ENCODE data around the gene HEXB.

Gene HEXB

DNA sequence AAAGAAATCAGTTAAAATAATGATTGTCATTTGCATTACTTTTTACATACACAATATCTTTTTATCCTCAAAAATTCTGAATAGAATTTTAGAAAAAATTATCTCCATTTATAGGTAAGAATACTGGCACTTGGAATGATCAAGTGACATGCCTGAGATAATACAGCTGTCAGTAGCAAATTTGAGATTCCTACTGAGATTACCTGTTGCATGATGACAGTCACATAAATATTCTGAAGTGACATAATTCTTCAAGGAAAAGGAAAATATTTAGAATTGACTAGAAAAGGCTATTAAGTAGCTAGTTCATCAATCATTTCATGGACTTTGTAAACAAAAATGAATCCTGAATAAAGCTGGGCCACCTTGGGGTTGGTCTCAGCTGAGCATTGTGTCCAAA, 29.3 kb upstream of the HEXB start:
- no peak overlapping the region for H3K9ac ChIP-seq (ENCODE audit: low read length in 5 of 5)
- no peaks in the 10 kb centered on the region for H3K4me1 ChIP-seq (ENCODE audit: control insufficient read depth in 5 of 5, insufficient read depth in 5 of 5, low read length in 5 of 5)
- H3K27me3 ChIP-seq (ENCODE audit: control insufficient read depth in 5 of 5, insufficient read depth in 4 of 5, low read length in 5 of 5) = peaks cover 0 to 3% (median 0%) of the 10 kb centered on the region in 5 donors
- H3K36me3 ChIP-seq (ENCODE audit: control insufficient read depth in 5 of 5, insufficient read depth in 5 of 5, low read length in 5 of 5) = no peaks in the 10 kb centered on the region
- no peak overlapping the region for H3K4me3 ChIP-seq (ENCODE audit: low read depth in 1 of 5, low read length in 5 of 5)
- H3K27ac ChIP-seq (ENCODE audit: low read depth, low read length) = no peak overlapping the region
- no peaks in the 10 kb centered on the region for H3K9me3 ChIP-seq (ENCODE audit: control insufficient read depth in 5 of 5, low read length in 5 of 5)

GRCh38 chr5:74657165-74657564, 27.9 kb upstream of the HEXB start:
- Histone ChIP-seq H3K9ac (ENCODE audit: low read length in 5 of 5) (no peak overlapping the region), H3K4me3 (ENCODE audit: low read depth in 1 of 5, low read length in 5 of 5) (no peak overlapping the region), H3K27ac (ENCODE audit: low read depth, low read length) (no peak overlapping the region), H3K36me3 (ENCODE audit: control insufficient read depth in 5 of 5, insufficient read depth in 5 of 5, low read length in 5 of 5) (no peaks in the 10 kb centered on the region), H3K9me3 (ENCODE audit: control insufficient read depth in 5 of 5, low read length in 5 of 5) (no peaks in the 10 kb centered on the region), H3K27me3 (ENCODE audit: control insufficient read depth in 5 of 5, insufficient read depth in 4 of 5, low read length in 5 of 5) (peaks cover 0 to 3% (median 0%) of the 10 kb centered on the region in 5 donors), H3K4me1 (ENCODE audit: control insufficient read depth in 5 of 5, insufficient read depth in 5 of 5, low read length in 5 of 5) (no peaks in the 10 kb centered on the region)

DNA sequence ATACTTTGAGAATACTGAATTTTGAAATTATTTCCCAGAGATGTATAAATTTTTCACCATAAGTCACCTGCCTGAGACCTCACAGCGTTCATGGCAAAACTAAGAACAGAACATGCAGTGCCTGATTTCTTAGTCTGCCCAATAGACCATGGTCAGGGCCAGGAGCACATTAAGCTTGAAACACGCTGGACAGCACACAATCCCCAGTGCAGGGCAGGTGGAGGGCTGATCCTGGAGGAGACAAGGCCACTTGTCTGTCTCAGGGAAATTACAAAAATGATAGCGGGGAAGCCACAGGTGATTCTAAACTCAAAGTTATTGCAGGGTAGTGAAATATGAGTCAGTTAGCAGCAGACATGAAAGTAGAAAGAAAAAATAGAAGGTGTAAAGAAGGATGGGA, 25.9 kb upstream of the HEXB start:
- no peak overlapping the region for H3K9ac ChIP-seq (ENCODE audit: low read length in 5 of 5)
- peaks cover 0 to 3% (median 0%) of the 10 kb centered on the region in 5 donors for H3K27me3 ChIP-seq (ENCODE audit: control insufficient read depth in 5 of 5, insufficient read depth in 4 of 5, low read length in 5 of 5)
- no peak overlapping the region for H3K27ac ChIP-seq (ENCODE audit: low read depth, low read length)
- no peaks in the 10 kb centered on the region for H3K4me1 ChIP-seq (ENCODE audit: control insufficient read depth in 5 of 5, insufficient read depth in 5 of 5, low read length in 5 of 5)
- no peak overlapping the region for H3K4me3 ChIP-seq (ENCODE audit: low read depth in 1 of 5, low read length in 5 of 5)
- no peaks in the 10 kb centered on the region for H3K9me3 ChIP-seq (ENCODE audit: control insufficient read depth in 5 of 5, low read length in 5 of 5)
- H3K36me3 ChIP-seq (ENCODE audit: control insufficient read depth in 5 of 5, insufficient read depth in 5 of 5, low read length in 5 of 5) = no peaks in the 10 kb centered on the region

- Histone ChIP-seq H3K36me3 (ENCODE audit: control insufficient read depth in 5 of 5, insufficient read depth in 5 of 5, low read length in 5 of 5) (no peaks in the 10 kb centered on the region), H3K4me3 (ENCODE audit: low read depth in 1 of 5, low read length in 5 of 5) (no peak overlapping the region), H3K4me1 (ENCODE audit: control insufficient read depth in 5 of 5, insufficient read depth in 5 of 5, low read length in 5 of 5) (peaks cover 0 to 4% (median 0%) of the 10 kb centered on the region in 5 donors), H3K27me3 (ENCODE audit: control insufficient read depth in 5 of 5, insufficient read depth in 4 of 5, low read length in 5 of 5) (peaks cover 0 to 3% (median 0%) of the 10 kb centered on the region in 5 donors), H3K9me3 (ENCODE audit: control insufficient read depth in 5 of 5, low read length in 5 of 5) (no peaks in the 10 kb centered on the region), H3K9ac (ENCODE audit: low read length in 5 of 5) (no peak overlapping the region), H3K27ac (ENCODE audit: low read depth, low read length) (no peak overlapping the region)
These were observed 24.9 kb upstream of the HEXB start for GRCh38 chr5:74660140-74660539.

- H3K27ac ChIP-seq (ENCODE audit: low read depth, low read length) = no peak overlapping the region
- H3K36me3 ChIP-seq (ENCODE audit: control insufficient read depth in 5 of 5, insufficient read depth in 5 of 5, low read length in 5 of 5) = no peaks in the 10 kb centered on the region
- no peaks in the 10 kb centered on the region for H3K9me3 ChIP-seq (ENCODE audit: control insufficient read depth in 5 of 5, low read length in 5 of 5)
- no peak overlapping the region for H3K4me3 ChIP-seq (ENCODE audit: low read depth in 1 of 5, low read length in 5 of 5)
- no peak overlapping the region for H3K9ac ChIP-seq (ENCODE audit: low read length in 5 of 5)
- peaks cover 0 to 3% (median 0%) of the 10 kb centered on the region in 5 donors for H3K27me3 ChIP-seq (ENCODE audit: control insufficient read depth in 5 of 5, insufficient read depth in 4 of 5, low read length in 5 of 5)
- peaks cover 0 to 4% (median 0%) of the 10 kb centered on the region in 5 donors for H3K4me1 ChIP-seq (ENCODE audit: control insufficient read depth in 5 of 5, insufficient read depth in 5 of 5, low read length in 5 of 5)
These were observed 24.2 kb upstream of the HEXB start for GRCh38 chr5:74660873-74661272.

GRCh38 chr5:74664551-74664950, 20.5 kb upstream of the HEXB start:
- Histone ChIP-seq H3K27ac (ENCODE audit: low read depth, low read length) (no peak overlapping the region), H3K36me3 (ENCODE audit: control insufficient read depth in 5 of 5, insufficient read depth in 5 of 5, low read length in 5 of 5) (no peaks in the 10 kb centered on the region), H3K27me3 (ENCODE audit: control insufficient read depth in 5 of 5, insufficient read depth in 4 of 5, low read length in 5 of 5) (peaks cover 0 to 2% (median 0%) of the 10 kb centered on the region in 5 donors), H3K9ac (ENCODE audit: low read length in 5 of 5) (no peak overlapping the region), H3K9me3 (ENCODE audit: control insufficient read depth in 5 of 5, low read length in 5 of 5) (no peaks in the 10 kb centered on the region), H3K4me3 (ENCODE audit: low read depth in 1 of 5, low read length in 5 of 5) (no peak overlapping the region), H3K4me1 (ENCODE audit: control insufficient read depth in 5 of 5, insufficient read depth in 5 of 5, low read length in 5 of 5) (peaks cover 0 to 4% (median 0%) of the 10 kb centered on the region in 5 donors)

- H3K27me3 ChIP-seq (ENCODE audit: control insufficient read depth in 5 of 5, insufficient read depth in 4 of 5, low read length in 5 of 5) = peaks cover 0 to 4% (median 0%) of the 10 kb centered on the region in 5 donors
- H3K9me3 ChIP-seq (ENCODE audit: control insufficient read depth in 5 of 5, low read length in 5 of 5) = no peaks in the 10 kb centered on the region
- H3K9ac ChIP-seq (ENCODE audit: low read length in 5 of 5) = no peak overlapping the region
- no peaks in the 10 kb centered on the region for H3K36me3 ChIP-seq (ENCODE audit: control insufficient read depth in 5 of 5, insufficient read depth in 5 of 5, low read length in 5 of 5)
- no peak overlapping the region for H3K27ac ChIP-seq (ENCODE audit: low read depth, low read length)
- H3K4me1 ChIP-seq (ENCODE audit: control insufficient read depth in 5 of 5, insufficient read depth in 5 of 5, low read length in 5 of 5) = peaks cover 0 to 4% (median 0%) of the 10 kb centered on the region in 5 donors
- no peak overlapping the region for H3K4me3 ChIP-seq (ENCODE audit: low read depth in 1 of 5, low read length in 5 of 5)
These were observed 19.8 kb upstream of the HEXB start for GRCh38 chr5:74665273-74665672.

DNA sequence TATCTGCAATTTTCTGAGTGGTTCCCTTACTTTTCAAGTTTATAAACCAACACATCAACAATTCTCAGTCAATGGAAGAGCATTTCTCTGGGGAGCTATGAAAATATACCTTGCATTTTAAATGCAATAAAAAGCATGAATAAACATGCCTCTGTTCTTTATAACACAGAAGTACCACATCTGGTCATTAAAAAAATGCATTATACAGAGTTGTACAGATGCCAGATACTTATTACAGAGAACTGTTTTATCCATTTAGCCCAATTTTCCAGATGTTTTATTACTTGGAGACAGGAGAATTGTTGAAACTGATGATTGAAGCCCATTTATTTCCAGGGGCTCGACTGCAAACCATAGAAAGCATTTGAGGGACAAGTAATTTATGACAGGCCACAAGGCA, 19.2 kb upstream of the HEXB start:
- no peak overlapping the region for H3K4me3 ChIP-seq (ENCODE audit: low read depth in 1 of 5, low read length in 5 of 5)
- no peaks in the 10 kb centered on the region for H3K36me3 ChIP-seq (ENCODE audit: control insufficient read depth in 5 of 5, insufficient read depth in 5 of 5, low read length in 5 of 5)
- no peak overlapping the region for H3K27ac ChIP-seq (ENCODE audit: low read depth, low read length)
- H3K9ac ChIP-seq (ENCODE audit: low read length in 5 of 5) = no peak overlapping the region
- H3K9me3 ChIP-seq (ENCODE audit: control insufficient read depth in 5 of 5, low read length in 5 of 5) = no peaks in the 10 kb centered on the region
- H3K27me3 ChIP-seq (ENCODE audit: control insufficient read depth in 5 of 5, insufficient read depth in 4 of 5, low read length in 5 of 5) = peaks cover 0 to 4% (median 0%) of the 10 kb centered on the region in 5 donors
- peaks cover 0 to 4% (median 0%) of the 10 kb centered on the region in 5 donors for H3K4me1 ChIP-seq (ENCODE audit: control insufficient read depth in 5 of 5, insufficient read depth in 5 of 5, low read length in 5 of 5)

- Histone ChIP-seq H3K4me1 (ENCODE audit: control insufficient read depth in 5 of 5, insufficient read depth in 5 of 5, low read length in 5 of 5) (peaks cover 0 to 4% (median 0%) of the 10 kb centered on the region in 5 donors), H3K9me3 (ENCODE audit: control insufficient read depth in 5 of 5, low read length in 5 of 5) (no peaks in the 10 kb centered on the region)
These were observed 17.6 kb upstream of the HEXB start for GRCh38 chr5:74667396-74667795.

DNA sequence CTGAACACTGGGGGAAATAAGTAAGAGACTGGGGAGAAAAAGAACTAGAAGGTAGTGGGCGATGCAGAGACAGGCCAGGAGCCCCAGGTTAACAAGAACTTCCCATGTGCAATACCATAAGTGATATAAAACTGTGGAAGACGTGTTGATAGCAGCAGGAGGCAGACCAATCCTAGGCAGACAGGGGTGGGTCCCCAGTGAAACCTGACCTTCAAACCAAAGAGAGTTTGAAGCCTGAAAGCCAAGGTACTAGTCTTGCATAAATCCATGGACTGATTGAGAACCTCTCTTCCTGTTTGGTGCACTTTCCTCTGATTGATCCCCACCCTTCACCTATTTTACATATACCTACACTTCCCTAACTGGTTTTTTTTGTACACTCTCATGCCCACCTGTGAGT, 15.2 kb upstream of the HEXB start:
- Histone ChIP-seq H3K27ac (ENCODE audit: low read depth, low read length) (no peak overlapping the region), H3K4me1 (ENCODE audit: control insufficient read depth in 5 of 5, insufficient read depth in 5 of 5, low read length in 5 of 5) (peaks cover 0 to 11% (median 9%) of the 10 kb centered on the region in 5 donors), H3K27me3 (ENCODE audit: control insufficient read depth in 5 of 5, insufficient read depth in 4 of 5, low read length in 5 of 5) (peaks cover 0 to 4% (median 0%) of the 10 kb centered on the region in 5 donors), H3K9ac (ENCODE audit: low read length in 5 of 5) (no peak overlapping the region), H3K9me3 (ENCODE audit: control insufficient read depth in 5 of 5, low read length in 5 of 5) (no peaks in the 10 kb centered on the region), H3K36me3 (ENCODE audit: control insufficient read depth in 5 of 5, insufficient read depth in 5 of 5, low read length in 5 of 5) (no peaks in the 10 kb centered on the region), H3K4me3 (ENCODE audit: low read depth in 1 of 5, low read length in 5 of 5) (no peak overlapping the region)

More at GRCh38 chr5:74667396-74667795, 17.6 kb upstream of the HEXB start:
- Histone ChIP-seq H3K9ac (ENCODE audit: low read length in 5 of 5) (no peak overlapping the region), H3K4me3 (ENCODE audit: low read depth in 1 of 5, low read length in 5 of 5) (no peak overlapping the region), H3K27me3 (ENCODE audit: control insufficient read depth in 5 of 5, insufficient read depth in 4 of 5, low read length in 5 of 5) (peaks cover 0 to 4% (median 0%) of the 10 kb centered on the region in 5 donors), H3K27ac (ENCODE audit: low read depth, low read length) (no peak overlapping the region), H3K36me3 (ENCODE audit: control insufficient read depth in 5 of 5, insufficient read depth in 5 of 5, low read length in 5 of 5) (no peaks in the 10 kb centered on the region)
